Small intestine (tissue), 7 donors: ENCODE measurements around the gene IPO4. TPM values are rescaled to one million over a fixed set of nuclear protein-coding genes. Genes with fewer than 3 reads are reported as not detected.

Experiments used
- DNase-seq, 2 donors: peaks; one replicate each; pipeline versions ENCODE4 v3.0.0 to v3.0.0-alpha.2; 2013
- FAIRE-seq: peaks from 2 replicates; lab custom pipeline; 2012; peaks lifted over from hg19 to GRCh38; lab: Jason Lieb, UNC
- H3K27ac ChIP-seq, 3 donors: one replicate each; pipeline ENCODE4 v1.5.1; 2013; ENCODE audit warnings: low read length in 2 of 3, mild to moderate bottlenecking in 2 of 3, control low read depth in 1 of 3, inconsistent platforms in 1 of 3, low read depth in 1 of 3, moderate library complexity in 1 of 3
- H3K27me3 ChIP-seq, 3 donors: one replicate each; pipeline ENCODE4 v1.6.1; 2013; ENCODE audit warnings: low read length in 3 of 3, inconsistent platforms in 1 of 3; ENCODE audit not compliant: control insufficient read depth in 3 of 3, insufficient read depth in 3 of 3
- H3K36me3 ChIP-seq, 3 donors: one replicate each; pipeline ENCODE4 v1.6.1; 2013; ENCODE audit warnings: low read length in 3 of 3, inconsistent platforms in 1 of 3, low read depth in 1 of 3, mild to moderate bottlenecking in 1 of 3, moderate library complexity in 1 of 3; ENCODE audit not compliant: control insufficient read depth in 3 of 3, insufficient read depth in 2 of 3
- H3K4me1 ChIP-seq, 3 donors: one replicate each; pipeline ENCODE4 v1.6.1; 2013; ENCODE audit warnings: low read length in 2 of 3, inconsistent platforms in 1 of 3, low read depth in 1 of 3, mild to moderate bottlenecking in 1 of 3, moderate library complexity in 1 of 3; ENCODE audit not compliant: control insufficient read depth in 3 of 3, insufficient read depth in 2 of 3
- H3K4me3 ChIP-seq, 3 donors: one replicate each; pipeline ENCODE4 v1.5.1; 2013; ENCODE audit warnings: low read length in 3 of 3, control low read depth in 1 of 3, inconsistent platforms in 1 of 3, low read depth in 1 of 3, mild to moderate bottlenecking in 1 of 3, moderate library complexity in 1 of 3
- H3K9me3 ChIP-seq, 2 donors: one replicate each; pipeline ENCODE4 v1.6.1; 2013; ENCODE audit warnings: low read depth in 1 of 2, low read length in 1 of 2; ENCODE audit not compliant: control insufficient read depth in 2 of 2, insufficient read depth in 1 of 2
- WGBS, 3 donors: extraction: QIAGEN DNeasy Blood & Tissue Kit; methylation state at CpG; one replicate each; pipeline ENCODE4 v1.1.7; 2013; 5-methylcytosine and 5-hydroxymethylcytosine counted together
- polyA plus RNA-seq, 4 donors: library from polyadenylated mRNA; stranded (reverse) in 3 of 4; unstranded in 1 of 4; fragments of 200-250 nt in 3 of 4; fragments of 120-200 nt in 1 of 4; gene quantifications; one replicate each; pipeline versions ENCODE4 v1.2.1 to v1.2.3, GENCODE V29; 2013
- donor health status: healthy with polysubstance abuse.
- donor health status: control.
- donor health status: control.
- donor health status: Bipolar disorder and iron deficiency.
- donor health status: healthy.

The IPO4 gene
- polyA plus RNA-seq, 4 donors = 3.2 to 24.4 (median 12.5) TPM

GRCh38 chr14:24132061-24132685, 56.4 kb downstream of the IPO4 start:
- DNase-seq = no peak

GRCh38 chr14:24131549-24131966, 57.1 kb downstream of the IPO4 start:
- H3K36me3 ChIP-seq = peaks cover 0 to 18% (median 0%) of the 10 kb centered on the region in 3 donors
- 82 to 87% (median 83%) methylated on average over 15 of the region's 15 CpGs for WGBS, 3 donors
- H3K27ac ChIP-seq = peak overlapping the region in 1 of 3 donors; percentile 28
- FAIRE-seq = no peak
- peaks cover 0 to 11% (median 0%) of the 10 kb centered on the region in 3 donors for H3K4me1 ChIP-seq
- H3K27me3 ChIP-seq = no peaks in the 10 kb centered on the region
- H3K9me3 ChIP-seq = no peaks in the 10 kb centered on the region
- no peak overlapping the region for H3K4me3 ChIP-seq
- DNase-seq = no peak

More at GRCh38 chr14:24132061-24132685, 56.4 kb downstream of the IPO4 start:
- WGBS, 3 donors = 67 to 71% (median 68%) methylated on average over 19 to 24 of the region's 24 CpGs
- Histone ChIP-seq H3K27me3 (no peaks in the 10 kb centered on the region), H3K36me3 (peaks cover 0 to 24% (median 1%) of the 10 kb centered on the region in 3 donors), H3K4me1 (peaks cover 0 to 16% (median under 1%) of the 10 kb centered on the region in 3 donors), H3K9me3 (no peaks in the 10 kb centered on the region), H3K4me3 (no peak overlapping the region), H3K27ac (no peak overlapping the region)
- FAIRE-seq = no peak

- no peaks in the 10 kb centered on the region for H3K27me3 ChIP-seq
- FAIRE-seq (no peak), DNase-seq (no peak)
- H3K4me1 ChIP-seq = peaks cover 0 to 11% (median 0%) of the 10 kb centered on the region in 3 donors
- H3K4me3 ChIP-seq = no peak overlapping the region
- peaks cover 0 to 19% (median 0%) of the 10 kb centered on the region in 3 donors for H3K36me3 ChIP-seq
- WGBS, 3 donors = 50 to 60% (median 59%) methylated on average over 7 of the region's 7 CpGs
- peak overlapping the region in 1 of 3 donors; percentile 8 for H3K27ac ChIP-seq
- no peaks in the 10 kb centered on the region for H3K9me3 ChIP-seq
Measured at GRCh38 chr14:24130717-24131548, 57.7 kb downstream of the IPO4 start.

DNA sequence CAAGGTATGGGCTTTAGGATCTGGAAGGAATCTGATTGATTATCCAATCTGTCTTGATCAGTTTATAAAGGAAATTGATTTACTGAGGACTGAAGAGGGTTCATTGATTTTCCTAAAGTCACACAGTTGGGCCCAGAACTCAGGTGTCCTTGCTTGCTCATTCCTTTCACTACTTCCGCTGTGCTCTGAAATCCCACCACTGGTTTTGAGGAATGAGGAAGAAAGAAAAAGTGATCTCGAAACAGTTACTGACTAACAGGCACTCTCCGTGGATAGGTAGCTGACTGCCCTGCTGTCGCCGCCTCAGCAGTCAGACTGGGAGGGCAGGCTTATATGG, 58.3 kb downstream of the IPO4 start, which contains the start of gene FITM1:
FITM1 (plus strand) TSS at position 280 of the 337 bp plus-strand sequence. CDS start 905 bp downstream, outside the sequence.
- FAIRE-seq (no peak), DNase-seq (no peak)
- H3K36me3 ChIP-seq = peaks cover 0 to 19% (median 0%) of the 10 kb centered on the region in 3 donors
- 91 to 95% (median 94%) methylated on average over 5 of the region's 5 CpGs for WGBS, 3 donors
- no peaks in the 10 kb centered on the region for H3K27me3 ChIP-seq
- H3K27ac ChIP-seq = peak within 1 kb of the TSS in 1 of 3 donors; percentile 8
- H3K9me3 ChIP-seq = no peaks in the 10 kb centered on the region
- H3K4me3 ChIP-seq = no peak within 1 kb of the TSS
- H3K4me1 ChIP-seq = peaks cover 0 to 7% (median 0%) of the 10 kb centered on the region in 3 donors

Other genes with a start within 250 kb of the IPO4 start
- 100 to 1,000 TPM in 3 of 4 donors, 10 to 100 TPM in 1; 61.6 to 163 (median 135) TPM for gene DHRS4, start 235.0 kb downstream of the IPO4 start, polyA plus RNA-seq
- gene DHRS4L2, start 199.9 kb downstream of the IPO4 start, polyA plus RNA-seq = 100 to 1,000 TPM in 3 of 4 donors, 10 to 100 TPM in 1; 34.8 to 162 (median 107) TPM
- 1 to 10 TPM in 2 of 4 donors, under 1 TPM in 2; 0.81 to 1.4 (median 1.1) TPM for gene CARMIL3, start 136.8 kb downstream of the IPO4 start, polyA plus RNA-seq
- gene CPNE6, start 117.3 kb downstream of the IPO4 start, polyA plus RNA-seq = 10 to 100 TPM in 1 of 4 donors, 1 to 10 TPM in 2, under 1 TPM in 1; 0.03 to 10.7 (median 4.2) TPM
- gene PCK2, start 94.5 kb downstream of the IPO4 start, polyA plus RNA-seq = 100 to 1,000 TPM; 197 to 870 (median 304) TPM
- gene DCAF11, start 74.0 kb downstream of the IPO4 start, polyA plus RNA-seq = 100 to 1,000 TPM in 2 of 4 donors, 10 to 100 TPM in 2; 72.1 to 122 (median 93.3) TPM
- 1 to 10 TPM; 1.5 to 4.0 (median 2.7) TPM for gene NRL, start 73.9 kb downstream of the IPO4 start, polyA plus RNA-seq
- gene FITM1, start 58.2 kb downstream of the IPO4 start, polyA plus RNA-seq = 1 to 10 TPM; 2.4 to 5.8 (median 4.1) TPM
- gene PSME1, start 52.6 kb downstream of the IPO4 start, polyA plus RNA-seq = 100 to 1,000 TPM; 307 to 576 (median 467) TPM
- gene EMC9, start 47.2 kb downstream of the IPO4 start, polyA plus RNA-seq = 10 to 100 TPM; 27.2 to 74.7 (median 41.3) TPM
- 100 to 1,000 TPM; 175 to 997 (median 644) TPM for gene PSME2, start 42.2 kb downstream of the IPO4 start, polyA plus RNA-seq
- 10 to 100 TPM; 33.7 to 83.0 (median 48.9) TPM for gene RNF31, start 41.3 kb downstream of the IPO4 start, polyA plus RNA-seq
- 10 to 100 TPM; 36.9 to 90.9 (median 63.3) TPM for gene IRF9, start 27.6 kb downstream of the IPO4 start, polyA plus RNA-seq
- gene REC8, start 16.7 kb downstream of the IPO4 start, polyA plus RNA-seq = 100 to 1,000 TPM in 1 of 4 donors, 10 to 100 TPM in 3; 23.0 to 135 (median 40.7) TPM
- gene TM9SF1, start 6.6 kb upstream of the IPO4 start, polyA plus RNA-seq = 10 to 100 TPM in 2 of 4 donors, 1 to 10 TPM in 2; 6.9 to 56.1 (median 23.9) TPM
- gene TSSK4, start 16.9 kb upstream of the IPO4 start, polyA plus RNA-seq = 1 to 10 TPM in 1 of 4 donors, under 1 TPM in 1, not detected in 2; 0.04 to 6.9 TPM
- gene CHMP4A, start 24.7 kb upstream of the IPO4 start, polyA plus RNA-seq = 100 to 1,000 TPM in 1 of 4 donors, 10 to 100 TPM in 3; 70.0 to 121 (median 94.9) TPM
- gene MDP1, start 27.2 kb upstream of the IPO4 start, polyA plus RNA-seq = 10 to 100 TPM; 18.8 to 31.1 (median 21.4) TPM
- 100 to 1,000 TPM; 182 to 225 (median 205) TPM for gene NEDD8, start 43.6 kb upstream of the IPO4 start, polyA plus RNA-seq
- gene GMPR2, start 44.1 kb upstream of the IPO4 start, polyA plus RNA-seq = 10 to 100 TPM; 57.4 to 94.1 (median 76.0) TPM
- gene TINF2, start 53.8 kb upstream of the IPO4 start, polyA plus RNA-seq = 10 to 100 TPM; 33.0 to 42.4 (median 35.8) TPM
- gene TGM1, start 74.4 kb upstream of the IPO4 start, polyA plus RNA-seq = 1 to 10 TPM; 1.5 to 3.4 (median 1.7) TPM
- 10 to 100 TPM; 25.3 to 58.6 (median 36.0) TPM for gene RABGGTA, start 82.8 kb upstream of the IPO4 start, polyA plus RNA-seq
- gene DHRS1, start 111.0 kb upstream of the IPO4 start, polyA plus RNA-seq = 10 to 100 TPM; 45.2 to 95.7 (median 66.5) TPM
- gene NOP9, start 111.0 kb upstream of the IPO4 start, polyA plus RNA-seq = 10 to 100 TPM in 3 of 4 donors, 1 to 10 TPM in 1; 9.7 to 22.5 (median 16.0) TPM
- gene CIDEB, start 119.2 kb upstream of the IPO4 start, polyA plus RNA-seq = 100 to 1,000 TPM in 2 of 4 donors, 10 to 100 TPM in 2; 31.2 to 273 (median 139) TPM
- 1 to 10 TPM in 3 of 4 donors, under 1 TPM in 1; 0.89 to 4.7 (median 2.3) TPM for gene LTB4R2, start 121.3 kb upstream of the IPO4 start, polyA plus RNA-seq
- gene LTB4R, start 122.7 kb upstream of the IPO4 start, polyA plus RNA-seq = 10 to 100 TPM in 2 of 4 donors, 1 to 10 TPM in 2; 5.1 to 37.0 (median 15.8) TPM
- gene ADCY4, start 146.3 kb upstream of the IPO4 start, polyA plus RNA-seq = 10 to 100 TPM in 1 of 4 donors, 1 to 10 TPM in 3; 3.4 to 16.4 (median 6.1) TPM
- 10 to 100 TPM; 16.7 to 58.6 (median 33.6) TPM for gene RIPK3, start 151.2 kb upstream of the IPO4 start, polyA plus RNA-seq
- gene NFATC4, start 179.4 kb upstream of the IPO4 start, polyA plus RNA-seq = 10 to 100 TPM; 11.2 to 45.1 (median 29.1) TPM
- 10 to 100 TPM in 1 of 4 donors, 1 to 10 TPM in 1, under 1 TPM in 2; 0.22 to 53.2 (median 3.9) TPM for gene NYNRIN, start 210.2 kb upstream of the IPO4 start, polyA plus RNA-seq
- 1 to 10 TPM in 2 of 4 donors, under 1 TPM in 1, not detected in 1; 0.27 to 4.8 (median 1.9) TPM for gene CBLN3, start 240.9 kb upstream of the IPO4 start, polyA plus RNA-seq
- gene KHNYN, start 241.1 kb upstream of the IPO4 start, polyA plus RNA-seq = 10 to 100 TPM; 21.3 to 75.6 (median 36.4) TPM